MM.1S (cell line): ENCODE results near the gene RASSF7.
A peak's percentile ranks its signal among the peaks of the same experiment; 100 is the strongest.

Experiments used
- DNase-seq: peaks from one replicate; pipeline ENCODE4 v3.0.0-alpha.2; 2015
- H2AFZ ChIP-seq: fragments of 300-600 bp; sonication (generic); 2 replicates; pipeline ENCODE4 v1.6.0; 2016; ENCODE audit warnings: antibody characterized with exemption, low read length
- H3F3A ChIP-seq: fragments of 300-600 bp; sonication (generic); 2 replicates; pipeline ENCODE4 v1.6.1; 2016; ENCODE audit warnings: mild to moderate bottlenecking, antibody characterized with exemption, low read length, moderate library complexity, mixed read lengths; ENCODE audit not compliant: insufficient read depth
- H3K27ac ChIP-seq: fragments of 300-600 bp; sonication (generic); 2 replicates; pipeline ENCODE4 v1.5.1; 2016; ENCODE audit warnings: mild to moderate bottlenecking, low read length
- H3K27me3 ChIP-seq: fragments of 300-600 bp; sonication (generic); replicated peaks from 2 replicates; pipeline ENCODE4 v1.6.0; 2016; ENCODE audit warnings: low read length; ENCODE audit not compliant: insufficient read depth
- H3K36me3 ChIP-seq: fragments of 300-600 bp; sonication (generic); replicated peaks from 2 replicates; pipeline ENCODE4 v1.6.1; 2016; ENCODE audit warnings: mild to moderate bottlenecking, low read length, mixed read lengths; ENCODE audit not compliant: insufficient read depth
- H3K4me1 ChIP-seq: fragments of 300-600 bp; sonication (generic); 2 replicates; pipeline ENCODE4 v1.6.1; 2016; ENCODE audit warnings: low read length, mixed read lengths
- H3K4me2 ChIP-seq: fragments of 300-600 bp; sonication (generic); 2 replicates; pipeline ENCODE4 v1.6.0; 2016; ENCODE audit warnings: low read depth, low read length
- H3K4me3 ChIP-seq: fragments of 300-600 bp; sonication (generic); 2 replicates; pipeline ENCODE4 v1.5.1; 2016; ENCODE audit warnings: low read length, mixed read lengths
- H3K79me2 ChIP-seq: fragments of 300-600 bp; sonication (generic); 2 replicates; pipeline ENCODE4 v1.6.1; 2016; ENCODE audit warnings: mixed run types, low read length, mixed read lengths
- H3K9ac ChIP-seq: fragments of 300-600 bp; sonication (generic); 2 replicates; pipeline ENCODE4 v1.6.1; 2016; ENCODE audit warnings: low read length, mixed read lengths
- H3K9me2 ChIP-seq: fragments of 300-600 bp; sonication (generic); replicated peaks from 2 replicates; pipeline ENCODE4 v1.6.1; 2016; ENCODE audit warnings: mild to moderate bottlenecking, low read length, mixed read lengths; ENCODE audit not compliant: insufficient read depth
- H3K9me3 ChIP-seq: fragments of 300-600 bp; sonication (generic); replicated peaks from 2 replicates; pipeline ENCODE4 v1.6.1; 2016; ENCODE audit warnings: mild to moderate bottlenecking, low read length, mixed read lengths; ENCODE audit not compliant: insufficient read depth
- H4K20me1 ChIP-seq: fragments of 300-600 bp; sonication (generic); 2 replicates; pipeline ENCODE4 v1.6.1; 2016; ENCODE audit warnings: mild to moderate bottlenecking, low read length, moderate library complexity, mixed read lengths; ENCODE audit not compliant: insufficient read depth
- EZH2 ChIP-seq: fragments of 300-600 bp; sonication (generic); optimal IDR thresholded peaks from 2 replicates; pipeline ENCODE3; 2017; ENCODE audit warnings: low read depth, mild to moderate bottlenecking, antibody characterized with exemption, low read length, mixed read lengths
- EZH2phosphoT487 ChIP-seq: fragments of 300-600 bp; sonication (generic); IDR thresholded peaks from 2 replicates; pipeline ENCODE4 v1.6.1; 2018; ENCODE audit warnings: antibody characterized with exemption, low read length
- TF ChIP-seq, protein P1 (sequence below): fragments of 300-600 bp; sonication (generic); IDR thresholded peaks from 2 replicates; pipeline ENCODE4 v1.5.1; 2016; ENCODE audit warnings: antibody characterized with exemption, low read length, mixed read lengths

The RASSF7 gene

GRCh38 chr11:576811-577610 is 16.2 kb downstream of the RASSF7 start:
- H3K27me3 ChIP-seq, result 0 out of 2 replicates have a peak, but pooled peaks cover 8% of the 10 kb centered on the region
- peak overlapping the region; percentile 84 for H3K9ac ChIP-seq
- peaks cover 54% of the 10 kb centered on the region for H3K79me2 ChIP-seq
- H3K4me3 ChIP-seq, result peak overlapping the region; percentile 92
- H3K27ac ChIP-seq, result peak overlapping the region; percentile 40; the same call in 1 of the 2 replicates
- H3K4me2 ChIP-seq, result peak overlapping the region; percentile 70
- H3K9me2 ChIP-seq, result no peaks in the 10 kb centered on the region
- H2AFZ ChIP-seq, result no peak overlapping the region
- peaks cover 16% of the 10 kb centered on the region for H3K4me1 ChIP-seq
- H3K36me3 ChIP-seq, result no peaks in the 10 kb centered on the region
- H3F3A ChIP-seq, result no peaks in the 10 kb centered on the region
- TF ChIP-seq EZH2phosphoT487, result no peak
- no peak for TF ChIP-seq EZH2
- TF ChIP-seq, protein P1, sequence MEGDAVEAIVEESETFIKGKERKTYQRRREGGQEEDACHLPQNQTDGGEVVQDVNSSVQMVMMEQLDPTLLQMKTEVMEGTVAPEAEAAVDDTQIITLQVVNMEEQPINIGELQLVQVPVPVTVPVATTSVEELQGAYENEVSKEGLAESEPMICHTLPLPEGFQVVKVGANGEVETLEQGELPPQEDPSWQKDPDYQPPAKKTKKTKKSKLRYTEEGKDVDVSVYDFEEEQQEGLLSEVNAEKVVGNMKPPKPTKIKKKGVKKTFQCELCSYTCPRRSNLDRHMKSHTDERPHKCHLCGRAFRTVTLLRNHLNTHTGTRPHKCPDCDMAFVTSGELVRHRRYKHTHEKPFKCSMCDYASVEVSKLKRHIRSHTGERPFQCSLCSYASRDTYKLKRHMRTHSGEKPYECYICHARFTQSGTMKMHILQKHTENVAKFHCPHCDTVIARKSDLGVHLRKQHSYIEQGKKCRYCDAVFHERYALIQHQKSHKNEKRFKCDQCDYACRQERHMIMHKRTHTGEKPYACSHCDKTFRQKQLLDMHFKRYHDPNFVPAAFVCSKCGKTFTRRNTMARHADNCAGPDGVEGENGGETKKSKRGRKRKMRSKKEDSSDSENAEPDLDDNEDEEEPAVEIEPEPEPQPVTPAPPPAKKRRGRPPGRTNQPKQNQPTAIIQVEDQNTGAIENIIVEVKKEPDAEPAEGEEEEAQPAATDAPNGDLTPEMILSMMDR, result no peak
- H4K20me1 ChIP-seq, result peaks cover 43% of the 10 kb centered on the region
- no peak for DNase-seq
- H3K9me3 ChIP-seq, result no peaks in the 10 kb centered on the region

GRCh38 chr11:577611-577894 is 16.8 kb downstream of the RASSF7 start:
- H3K27ac ChIP-seq, result peak overlapping the region; percentile 34; the same call in 1 of the 2 replicates
- no peaks in the 10 kb centered on the region for H3K9me2 ChIP-seq
- H3K9ac ChIP-seq, result peak overlapping the region; percentile 84
- peaks cover 58% of the 10 kb centered on the region for H3K79me2 ChIP-seq
- TF ChIP-seq EZH2 (no peak), EZH2phosphoT487 (no peak)
- TF ChIP-seq, protein P1, result no peak
- H3K36me3 ChIP-seq, result no peaks in the 10 kb centered on the region
- H3K4me3 ChIP-seq, result peak overlapping the region; percentile 92
- H3K4me2 ChIP-seq, result peak overlapping the region; percentile 70
- H3F3A ChIP-seq, result no peaks in the 10 kb centered on the region
- H3K27me3 ChIP-seq, result 0 out of 2 replicates have a peak, but pooled peaks cover 8% of the 10 kb centered on the region
- H2AFZ ChIP-seq, result no peak overlapping the region
- peaks cover 16% of the 10 kb centered on the region for H3K4me1 ChIP-seq
- peaks cover 43% of the 10 kb centered on the region for H4K20me1 ChIP-seq
- DNase-seq, result no peak
- no peaks in the 10 kb centered on the region for H3K9me3 ChIP-seq

- peaks cover 16% of the 10 kb centered on the region for H3K4me1 ChIP-seq
- H4K20me1 ChIP-seq, result peaks cover 44% of the 10 kb centered on the region
- no peak overlapping the region for H2AFZ ChIP-seq
- no peaks in the 10 kb centered on the region for H3K9me2 ChIP-seq
- H3K27me3 ChIP-seq, result 0 out of 2 replicates have a peak, but pooled peaks cover 8% of the 10 kb centered on the region
- H3K79me2 ChIP-seq, result peaks cover 67% of the 10 kb centered on the region
- peak overlapping the region; percentile 70 for H3K4me2 ChIP-seq
- H3K27ac ChIP-seq, result peak overlapping the region; percentile 34; the same call in 1 of the 2 replicates
- H3K9me3 ChIP-seq, result no peaks in the 10 kb centered on the region
- peaks cover 3% of the 10 kb centered on the region; the same call in 1 of the 2 replicates for H3K36me3 ChIP-seq
- H3K9ac ChIP-seq, result peak overlapping the region; percentile 33; the same call in 1 of the 2 replicates
- peak overlapping the region; percentile 92; the same call in 1 of the 2 replicates for H3K4me3 ChIP-seq
- peak; percentile 43 for DNase-seq
- TF ChIP-seq EZH2phosphoT487 (no peak), EZH2 (no peak)
- TF ChIP-seq, protein P1, result no peak
- H3F3A ChIP-seq, result no peaks in the 10 kb centered on the region
Measured at GRCh38 chr11:578276-579035, 17.7 kb downstream of the RASSF7 start.
